Inferior parietal cortex (tissue), 1 donor: ENCODE measurements around the gene HEXIM1.

ENCODE experiments used
- DNase-seq: peaks from one replicate; pipeline ENCODE4 v3.0.0-alpha.2; 2016; ENCODE audit errors: extremely low spot score

Gene HEXIM1

DNA sequence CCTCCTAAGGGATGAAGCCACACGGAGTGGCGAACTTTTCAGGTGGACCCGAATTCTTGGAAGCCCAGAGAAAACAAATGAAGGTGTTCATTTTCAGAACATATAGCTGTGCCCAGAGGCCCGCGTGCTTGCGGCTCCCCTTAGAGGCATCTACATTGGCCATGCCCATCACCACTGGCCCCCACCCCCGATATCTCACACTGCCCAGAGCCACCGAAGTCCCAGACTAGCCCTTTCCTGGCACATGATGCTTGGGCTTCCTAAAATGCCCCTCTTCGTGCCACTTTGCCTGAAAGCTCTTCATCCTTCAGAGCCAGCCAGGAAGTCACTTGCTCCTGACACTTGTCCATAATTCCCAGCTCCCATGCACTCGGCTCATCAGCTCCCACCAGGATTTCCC, 2.1 kb upstream of the HEXIM1 start:
- DNase-seq = no peak

DNA sequence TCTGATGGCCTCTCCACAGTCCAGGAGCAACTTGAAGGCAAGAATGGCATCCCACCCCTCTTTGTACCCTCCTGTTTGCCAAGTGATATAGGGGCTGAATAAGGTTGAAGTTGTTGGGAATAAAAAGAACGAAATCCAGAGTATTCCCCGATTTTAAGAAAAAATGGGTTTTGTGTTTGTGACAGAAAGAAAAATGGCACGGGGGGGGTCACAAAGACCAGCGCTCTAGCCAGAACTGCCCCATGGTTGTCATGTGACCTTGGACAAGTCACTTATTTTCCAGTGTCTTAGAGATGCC, 1.7 kb upstream of the HEXIM1 start:
- no peak for DNase-seq

DNA sequence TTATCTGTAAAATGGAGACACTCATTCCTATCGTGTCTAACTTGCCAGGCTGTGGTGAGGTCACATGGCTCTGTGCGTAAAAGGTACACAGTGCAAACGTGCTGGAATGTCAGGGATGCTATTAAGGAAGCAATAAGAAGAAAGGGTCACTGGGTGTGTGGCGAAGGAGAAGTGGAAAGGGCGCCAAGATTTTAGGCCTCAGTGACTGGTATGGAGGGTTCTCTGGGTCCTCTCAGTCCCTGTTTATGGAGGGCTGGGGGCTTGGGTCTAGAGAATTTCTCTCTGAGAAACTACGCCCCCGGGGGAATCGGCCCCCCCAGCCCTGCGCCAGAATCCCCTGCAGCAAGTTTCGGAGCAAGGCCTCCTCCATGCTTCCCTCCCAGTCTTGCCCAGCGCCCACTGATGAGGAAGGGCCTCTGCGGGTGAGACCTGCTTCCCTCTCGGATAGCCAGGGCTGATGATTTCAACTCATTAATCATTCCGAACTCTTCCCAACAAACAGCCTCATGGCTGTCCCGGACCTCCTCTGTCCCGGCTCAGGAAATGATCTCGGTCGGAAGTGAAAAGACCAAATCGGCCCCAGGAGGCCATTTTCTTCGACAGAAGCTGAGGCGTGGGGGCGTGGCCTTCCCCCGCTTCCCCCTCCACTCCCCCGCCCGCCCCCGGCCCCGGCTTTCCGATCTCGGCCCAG, 1.2 kb upstream of the HEXIM1 start:
- DNase-seq = peak; percentile 48

DNA sequence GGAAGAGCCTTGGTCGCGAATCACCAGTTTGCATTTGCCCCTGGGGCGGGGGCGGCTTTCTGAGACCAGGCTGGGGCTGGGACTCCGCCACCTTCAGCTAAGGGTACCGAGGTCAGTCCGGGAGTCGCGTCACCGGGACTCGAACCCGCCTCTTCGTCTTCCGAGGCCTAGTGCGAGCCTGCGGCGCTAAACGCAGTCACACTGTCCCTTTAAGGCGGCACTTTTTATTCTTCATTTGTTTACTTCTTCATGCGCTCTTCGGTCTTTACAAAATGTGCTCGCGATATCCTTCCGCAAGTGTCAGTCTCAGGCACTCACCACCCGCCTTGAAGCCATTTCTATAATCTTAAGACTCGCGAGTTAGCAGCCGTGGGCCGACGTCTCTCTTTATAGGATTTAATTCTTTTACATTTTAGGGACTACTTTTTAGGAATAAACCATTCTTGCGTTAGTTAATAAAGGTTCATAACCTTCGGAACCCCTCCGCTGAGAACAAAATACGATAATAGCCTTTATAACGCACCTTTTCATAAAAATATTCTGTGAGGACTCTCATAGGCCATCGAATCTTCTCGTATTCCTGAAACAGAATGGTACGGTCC, 593 bp upstream of the HEXIM1 start:
- peak; percentile 96 for DNase-seq

DNA sequence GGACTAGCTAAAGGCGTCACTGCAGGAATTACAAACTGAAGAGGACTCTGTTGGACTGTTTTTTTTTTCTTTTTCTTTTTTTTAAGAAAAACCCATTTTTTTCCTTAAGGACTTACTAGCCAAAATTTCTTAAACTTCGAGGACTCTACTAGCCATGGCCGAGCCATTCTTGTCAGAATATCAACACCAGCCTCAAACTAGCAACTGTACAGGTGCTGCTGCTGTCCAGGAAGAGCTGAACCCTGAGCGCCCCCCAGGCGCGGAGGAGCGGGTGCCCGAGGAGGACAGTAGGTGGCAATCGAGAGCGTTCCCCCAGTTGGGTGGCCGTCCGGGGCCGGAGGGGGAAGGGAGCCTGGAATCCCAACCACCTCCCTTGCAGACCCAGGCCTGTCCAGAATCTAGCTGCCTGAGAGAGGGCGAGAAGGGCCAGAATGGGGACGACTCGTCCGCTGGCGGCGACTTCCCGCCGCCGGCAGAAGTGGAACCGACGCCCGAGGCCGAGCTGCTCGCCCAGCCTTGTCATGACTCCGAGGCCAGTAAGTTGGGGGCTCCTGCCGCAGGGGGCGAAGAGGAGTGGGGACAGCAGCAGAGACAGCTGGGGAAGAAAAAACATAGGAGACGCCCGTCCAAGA, 878 bp downstream of the HEXIM1 start:
- peak; percentile 82 for DNase-seq

DNA sequence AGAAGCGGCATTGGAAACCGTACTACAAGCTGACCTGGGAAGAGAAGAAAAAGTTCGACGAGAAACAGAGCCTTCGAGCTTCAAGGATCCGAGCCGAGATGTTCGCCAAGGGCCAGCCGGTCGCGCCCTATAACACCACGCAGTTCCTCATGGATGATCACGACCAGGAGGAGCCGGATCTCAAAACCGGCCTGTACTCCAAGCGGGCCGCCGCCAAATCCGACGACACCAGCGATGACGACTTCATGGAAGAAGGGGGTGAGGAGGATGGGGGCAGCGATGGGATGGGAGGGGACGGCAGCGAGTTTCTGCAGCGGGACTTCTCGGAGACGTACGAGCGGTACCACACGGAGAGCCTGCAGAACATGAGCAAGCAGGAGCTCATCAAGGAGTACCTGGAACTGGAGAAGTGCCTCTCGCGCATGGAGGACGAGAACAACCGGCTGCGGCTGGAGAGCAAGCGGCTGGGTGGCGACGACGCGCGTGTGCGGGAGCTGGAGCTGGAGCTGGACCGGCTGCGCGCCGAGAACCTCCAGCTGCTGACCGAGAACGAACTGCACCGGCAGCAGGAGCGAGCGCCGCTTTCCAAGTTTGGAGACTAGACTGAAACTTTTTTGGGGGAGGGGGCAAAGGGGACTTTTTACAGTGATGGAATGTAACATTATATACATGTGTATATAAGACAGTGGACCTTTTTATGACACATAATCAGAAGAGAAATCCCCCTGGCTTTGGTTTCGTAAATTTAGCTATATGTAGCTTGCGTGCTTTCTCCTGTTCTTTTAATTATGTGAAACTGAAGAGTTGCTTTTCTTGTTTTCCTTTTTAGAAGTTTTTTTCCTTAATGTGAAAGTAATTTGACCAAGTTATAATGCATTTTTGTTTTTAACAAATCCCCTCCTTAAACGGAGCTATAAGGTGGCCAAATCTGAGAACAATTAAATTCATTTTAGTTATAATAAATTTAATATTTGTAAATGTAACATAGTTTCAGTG, 1.7 kb downstream of the HEXIM1 start:
- peak; percentile 55 for DNase-seq

DNA sequence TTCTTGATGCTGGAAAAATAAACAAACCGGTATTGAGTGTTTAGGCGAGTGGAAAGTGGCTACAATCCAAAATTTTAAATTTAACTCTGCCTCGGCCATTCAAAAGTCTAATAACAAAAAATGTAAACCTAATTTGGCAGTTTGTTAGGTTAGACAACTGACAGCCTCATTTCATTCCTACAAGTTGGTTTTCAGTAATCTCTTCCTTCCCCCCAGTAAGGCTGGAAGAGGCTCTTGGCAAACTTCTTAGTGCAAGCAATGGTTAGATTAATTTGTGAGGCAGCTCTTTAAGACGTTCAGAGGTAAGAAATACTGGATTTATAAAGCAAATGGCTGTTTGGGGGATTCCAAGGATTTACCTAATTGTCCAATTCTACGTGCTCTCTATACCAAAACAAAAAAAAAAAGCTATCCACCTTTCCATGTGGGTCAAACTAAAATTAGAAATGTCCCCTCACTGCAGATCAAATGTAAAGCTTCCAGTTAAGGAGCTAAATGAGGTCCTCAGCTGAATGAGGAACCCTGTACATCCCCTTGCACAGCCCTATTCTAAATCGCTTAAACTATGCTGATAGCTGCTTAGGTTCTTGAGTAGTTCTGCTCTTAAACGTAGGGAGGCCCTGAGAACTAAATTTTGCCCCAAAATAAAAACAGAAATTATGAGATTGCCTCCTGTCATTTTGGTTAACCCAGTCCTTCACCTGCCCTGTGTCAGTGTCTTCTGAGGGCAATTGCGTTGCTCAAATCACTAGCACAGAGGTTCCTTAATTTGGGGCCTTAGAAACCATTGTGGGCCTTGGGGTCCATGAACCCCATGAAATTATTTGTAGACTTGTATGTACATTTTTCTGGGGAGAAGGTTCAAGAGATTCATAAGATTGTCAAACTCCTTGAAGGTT, 2.9 kb downstream of the HEXIM1 start:
- peak; percentile 39 for DNase-seq

DNA sequence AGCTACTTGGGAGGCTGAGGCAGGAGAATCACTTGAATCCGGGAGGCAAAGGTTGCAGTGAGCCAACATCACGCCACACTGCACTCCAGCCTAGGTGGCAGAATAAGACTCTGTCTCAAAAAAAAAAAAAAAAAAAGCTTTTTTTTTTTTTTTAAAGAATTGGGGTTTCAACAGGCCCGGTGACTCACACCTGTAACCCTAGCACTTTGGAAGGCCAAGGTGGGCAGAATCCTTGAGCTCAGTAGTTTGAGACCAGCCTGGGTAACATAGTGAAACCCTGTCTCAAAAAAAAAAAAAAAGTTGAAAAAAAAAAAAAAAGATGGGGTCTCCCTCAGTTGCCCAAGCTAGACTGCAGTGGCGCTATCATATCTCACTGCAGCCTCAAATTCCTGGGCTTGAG, 6.8 kb downstream of the HEXIM1 start:
- no peak for DNase-seq

DNA sequence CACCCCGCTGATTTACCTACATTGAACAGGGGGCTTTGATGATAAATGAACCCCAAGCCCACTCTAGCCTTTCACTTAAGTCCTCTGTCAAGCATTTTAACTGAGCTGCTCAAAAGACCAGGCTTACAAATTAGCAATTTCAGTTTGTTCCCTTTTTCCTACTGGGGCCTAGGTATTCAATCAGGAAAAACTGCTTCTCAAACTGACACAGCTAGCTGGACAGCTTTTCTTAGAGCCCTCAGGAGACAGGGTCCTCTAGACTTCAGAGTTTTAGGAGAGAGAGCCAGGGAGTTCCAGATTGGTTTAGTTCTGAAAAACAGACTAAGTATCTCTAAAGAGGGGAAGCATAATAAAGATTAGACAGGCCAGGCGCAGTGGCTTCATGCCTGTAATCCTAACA, 7.2 kb downstream of the HEXIM1 start:
- no peak for DNase-seq

DNA sequence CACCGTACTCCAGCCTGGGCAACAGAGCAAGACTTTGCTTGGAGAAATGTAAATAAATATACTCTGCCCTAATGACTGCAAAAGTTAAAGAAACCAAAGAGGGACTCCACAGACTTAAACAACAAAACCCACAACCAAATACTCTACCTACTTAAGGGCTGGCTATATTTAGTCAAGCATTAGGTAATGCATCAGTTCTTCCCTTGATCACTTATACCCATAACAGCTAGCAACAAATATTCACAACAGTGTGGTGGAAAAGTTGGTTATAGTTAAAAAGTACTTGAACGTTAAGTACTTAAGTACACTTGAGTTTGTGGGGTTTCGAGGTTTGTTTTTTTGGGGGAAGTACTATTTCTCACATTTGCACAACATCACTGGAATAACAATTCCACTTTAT, 8.0 kb downstream of the HEXIM1 start:
- no peak for DNase-seq

DNA sequence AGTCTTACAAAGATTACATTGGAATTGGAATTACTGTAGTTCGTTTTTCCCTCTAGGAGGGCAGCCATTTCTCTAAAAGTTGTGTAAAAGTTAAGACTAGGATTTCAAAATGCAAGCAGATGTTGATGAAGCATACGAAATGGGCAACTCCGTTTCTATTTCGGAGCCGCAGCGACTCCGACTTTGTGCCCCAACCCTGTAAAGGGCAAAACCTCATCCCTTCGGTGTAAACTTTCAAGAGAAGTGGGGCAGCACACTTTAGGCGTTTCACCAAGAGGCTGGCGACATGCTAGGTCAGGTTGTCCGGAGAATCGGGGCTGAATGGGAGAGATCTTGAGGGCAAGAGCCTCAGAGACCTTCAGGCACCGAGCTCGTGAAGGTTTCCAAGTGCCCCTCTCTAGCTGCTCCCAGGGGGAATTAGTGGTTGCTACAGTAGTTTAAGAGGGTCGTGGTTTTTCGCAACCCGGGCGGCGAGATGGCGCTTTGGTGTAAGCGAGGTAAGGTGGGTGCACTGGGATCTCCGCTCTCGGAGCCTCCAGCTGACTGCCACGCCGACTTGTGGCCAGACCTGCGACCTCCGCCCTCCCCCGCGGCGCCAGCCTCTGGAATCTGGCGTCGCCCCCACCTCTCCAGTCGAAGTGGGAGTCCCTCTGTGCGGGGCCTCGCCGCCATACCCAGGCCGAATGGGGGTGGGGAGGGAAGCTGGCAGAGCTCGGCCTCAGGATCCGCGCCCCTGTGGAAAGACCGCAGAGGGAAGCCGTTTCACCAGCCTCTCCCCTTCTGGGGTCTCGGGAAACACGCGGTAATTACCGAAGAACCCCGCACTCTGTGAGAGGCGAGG, 12.4 kb downstream of the HEXIM1 start:
- no peak for DNase-seq

DNA sequence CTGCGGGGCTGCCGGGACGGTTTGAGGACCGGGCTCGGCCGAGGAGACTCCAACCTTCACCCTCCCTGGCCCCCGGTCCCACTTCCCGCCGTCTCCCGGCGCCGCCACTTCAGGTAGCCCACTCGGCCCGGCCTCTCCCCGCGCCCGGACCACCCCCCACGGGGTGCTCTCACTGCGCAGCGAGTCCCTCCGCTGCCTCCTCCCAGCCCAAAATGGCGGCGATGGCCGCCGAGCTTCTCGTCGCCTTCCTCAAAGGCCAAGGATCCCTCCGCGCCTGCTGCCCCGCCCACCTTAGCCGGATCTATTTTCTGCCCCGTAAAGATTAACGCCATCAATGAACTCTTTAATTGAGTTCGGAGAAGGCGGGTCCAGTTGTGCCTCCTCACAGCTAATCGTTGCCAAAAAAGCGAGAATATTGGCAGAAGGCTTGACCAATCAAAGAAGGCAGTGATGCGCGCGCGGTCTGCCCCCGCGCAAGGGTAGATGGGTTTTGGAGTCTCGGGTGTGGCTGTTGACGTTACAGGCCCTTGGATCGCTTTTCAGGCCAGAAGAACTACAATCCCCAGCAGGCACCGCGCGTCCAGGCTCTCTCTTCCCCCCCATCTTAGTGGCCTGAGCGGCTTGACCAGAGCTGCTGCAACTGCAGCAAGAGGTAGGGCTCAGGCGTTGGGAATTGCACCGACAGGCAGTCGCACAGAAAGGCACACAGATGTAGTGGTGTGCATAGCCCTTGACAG, 13.2 kb downstream of the HEXIM1 start, which contains the start of gene HEXIM2:
Gene HEXIM2 (plus strand): TSS at position 588 of the 737 bp plus-strand sequence. CDS start 919 bp downstream, outside the sequence.
- peak; percentile 100 for DNase-seq

DNA sequence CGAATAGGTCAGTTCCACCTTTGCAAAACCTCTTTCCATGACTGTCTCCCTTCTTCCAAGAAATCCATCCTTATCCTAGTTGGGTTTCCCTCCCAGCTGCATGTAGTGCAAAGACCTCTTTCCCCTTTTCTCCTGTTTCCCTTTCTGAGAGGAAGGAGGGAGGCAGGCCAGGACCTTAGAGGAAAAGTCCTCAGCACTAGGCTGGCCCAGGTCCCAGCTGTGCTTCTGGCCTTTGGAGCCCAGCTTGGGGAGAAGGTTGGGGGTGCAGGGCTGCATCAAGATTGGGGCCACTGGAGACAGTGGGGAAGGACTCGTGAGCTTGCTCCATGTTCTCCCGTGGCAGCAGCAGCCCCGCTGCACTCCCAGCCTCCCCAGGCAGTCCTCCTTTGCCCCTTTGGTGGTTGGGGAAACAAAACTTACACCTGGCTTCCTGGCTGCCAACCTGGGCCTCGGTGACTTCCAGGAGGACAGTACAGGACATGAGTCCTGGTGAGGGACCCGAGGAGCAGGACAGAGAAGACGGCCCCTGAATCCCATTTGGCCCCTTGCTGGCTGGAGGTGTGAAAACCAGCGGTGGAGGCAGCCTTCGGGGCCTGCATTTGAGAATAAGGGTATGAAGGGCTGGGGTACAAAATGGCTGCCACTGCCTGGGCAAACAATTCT, 13.9 kb downstream of the HEXIM1 start:
- no peak for DNase-seq

DNA sequence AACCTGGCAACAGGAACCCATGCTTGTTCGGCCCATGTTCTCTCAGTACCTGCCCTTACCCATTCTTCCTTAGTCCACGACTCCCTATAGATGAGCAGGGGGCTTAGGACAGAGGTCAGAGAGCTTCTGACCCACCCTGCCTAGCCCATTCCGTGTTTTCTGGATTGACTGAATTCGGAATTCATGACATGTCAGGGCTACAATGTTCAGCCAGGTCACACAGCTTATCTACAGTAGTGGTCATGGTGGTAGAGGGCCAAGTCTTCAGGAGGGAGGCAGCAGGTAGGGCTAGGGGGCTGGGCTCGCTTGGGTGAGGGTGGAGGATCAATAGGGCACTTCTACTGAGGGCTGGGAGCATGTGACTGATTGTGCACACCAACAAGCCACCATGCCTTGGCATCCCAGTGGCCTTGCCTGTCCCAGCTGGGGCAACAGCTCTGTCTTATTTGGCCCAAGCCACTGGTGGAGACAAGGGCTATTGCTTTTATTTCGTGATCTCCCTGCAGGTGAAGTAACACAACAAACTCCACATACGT, 16.5 kb downstream of the HEXIM1 start:
- DNase-seq = no peak

DNA sequence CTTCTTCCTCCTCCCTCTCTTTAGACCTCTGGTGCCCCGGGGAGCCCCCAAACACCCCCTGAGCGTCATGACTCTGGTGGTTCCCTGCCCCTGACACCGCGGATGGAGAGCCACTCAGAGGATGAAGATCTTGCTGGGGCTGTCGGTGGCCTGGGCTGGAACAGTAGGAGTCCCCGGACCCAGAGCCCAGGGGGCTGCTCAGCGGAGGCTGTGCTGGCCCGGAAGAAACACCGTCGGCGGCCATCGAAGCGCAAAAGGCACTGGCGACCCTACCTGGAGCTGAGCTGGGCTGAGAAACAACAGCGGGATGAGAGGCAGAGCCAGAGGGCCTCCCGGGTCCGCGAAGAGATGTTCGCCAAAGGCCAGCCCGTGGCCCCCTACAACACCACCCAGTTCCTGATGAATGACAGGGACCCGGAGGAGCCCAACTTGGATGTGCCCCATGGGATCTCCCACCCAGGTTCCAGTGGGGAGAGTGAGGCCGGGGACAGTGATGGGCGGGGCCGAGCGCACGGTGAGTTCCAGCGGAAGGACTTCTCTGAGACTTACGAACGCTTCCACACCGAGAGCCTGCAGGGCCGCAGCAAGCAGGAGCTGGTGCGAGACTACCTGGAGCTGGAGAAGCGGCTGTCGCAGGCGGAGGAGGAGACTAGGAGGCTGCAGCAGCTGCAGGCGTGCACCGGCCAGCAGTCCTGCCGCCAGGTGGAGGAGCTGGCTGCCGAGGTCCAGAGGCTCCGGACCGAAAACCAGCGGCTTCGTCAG, 20.9 kb downstream of the HEXIM1 start:
- DNase-seq = no peak

DNA sequence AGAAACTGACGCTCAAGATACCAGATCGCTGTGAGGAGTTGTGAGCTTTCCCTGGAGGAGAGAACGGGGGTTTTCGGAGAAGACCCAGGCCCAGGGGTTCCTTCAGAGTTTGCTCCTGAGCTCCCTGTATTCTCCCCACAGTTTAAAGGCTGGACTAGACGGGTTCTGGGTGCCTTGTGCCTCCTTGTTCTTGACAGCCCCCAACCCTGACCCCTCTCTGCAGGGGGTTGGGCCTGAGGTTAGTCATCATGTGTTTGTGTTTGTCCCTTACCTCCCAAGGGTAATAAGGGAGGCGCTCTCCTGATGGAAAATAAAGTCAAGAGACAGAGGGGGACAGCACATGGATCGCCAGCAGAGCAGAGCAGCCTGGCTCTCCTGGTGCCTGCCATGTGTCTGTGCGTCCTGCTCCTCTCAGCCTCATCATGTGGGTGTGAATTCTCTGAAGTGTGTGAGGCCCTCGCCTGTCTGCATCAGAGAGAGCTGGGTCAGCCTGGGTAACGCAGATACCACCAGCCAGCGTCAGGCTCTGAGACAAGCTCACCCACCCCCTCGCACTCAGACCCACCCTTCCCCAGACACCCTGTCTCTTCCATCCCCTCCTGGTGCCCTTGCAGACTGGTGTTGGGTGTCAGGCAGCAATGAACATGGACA, 22.1 kb downstream of the HEXIM1 start:
- no peak for DNase-seq

DNA sequence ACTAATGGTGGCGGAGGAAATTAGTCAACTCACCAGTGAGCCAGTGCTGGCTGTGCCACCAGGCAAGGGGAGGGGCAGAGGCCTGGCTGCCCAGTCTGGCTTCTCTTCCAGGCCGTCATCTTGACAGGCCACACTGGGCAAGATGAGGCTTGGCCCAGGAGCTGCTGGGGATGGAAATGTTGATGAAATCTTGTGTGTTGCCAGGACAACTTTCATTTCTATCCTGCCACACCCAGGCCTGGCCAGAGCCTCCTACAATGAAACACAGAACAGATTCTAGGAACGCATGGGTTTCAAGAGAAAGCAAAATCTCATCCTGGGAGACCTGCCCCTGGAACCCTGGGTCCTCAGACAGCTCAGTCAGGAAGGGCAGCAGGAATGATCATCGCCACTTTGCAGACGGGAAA, 22.7 kb downstream of the HEXIM1 start:
- no peak for DNase-seq
